ENCODE measurements around the gene SAA2.
"Not testable (repeated sequence)": the region's sequence is repeated elsewhere in the genome, so short reads cannot be mapped to it uniquely, and the experiment has no call there.

The SAA2 gene

GRCh38 chr11:18247191-18247581 is 1.3 kb downstream of the SAA2 start:
- not testable (repeated sequence) for DNase-seq (ENCODE audit: low read depth)

GRCh38 chr11:18246379-18247190 is 1.9 kb downstream of the SAA2 start:
- DNase-seq (ENCODE audit: low read depth) = not testable (repeated sequence)

GRCh38 chr11:18245396-18245795 is 3.1 kb downstream of the SAA2 start:
- peak; percentile 3 for DNase-seq (ENCODE audit: low read depth)

DNA sequence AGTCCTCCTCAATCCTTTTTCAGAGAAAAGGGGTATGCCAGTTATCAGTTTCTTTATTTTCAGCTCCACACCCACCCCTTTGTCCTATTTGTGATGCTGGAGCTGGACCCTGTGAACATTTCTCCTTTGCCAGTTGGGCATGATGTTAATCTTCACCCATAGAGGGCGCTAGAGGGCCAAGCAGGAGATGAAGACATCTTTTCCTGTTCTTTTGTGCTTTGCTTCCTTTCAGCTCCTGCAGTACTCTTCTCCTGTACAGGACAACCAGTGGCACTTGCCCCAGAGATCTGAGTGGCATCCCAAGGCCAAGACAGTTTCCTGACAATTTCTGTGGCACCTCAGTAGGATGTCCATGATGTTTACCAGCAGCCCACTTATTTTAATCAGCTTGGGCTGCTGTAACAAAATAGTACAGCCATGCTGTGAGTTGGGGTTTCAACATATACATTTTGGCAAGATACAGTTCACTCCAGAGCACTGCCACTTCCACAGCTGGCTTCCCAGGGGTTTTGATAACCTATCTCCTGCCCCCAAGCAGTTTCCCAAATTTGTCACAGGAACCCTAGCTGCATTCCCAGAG is 4.6 kb downstream of the SAA2 start:
- peak; percentile 27 for DNase-seq (ENCODE audit: low read depth)

GRCh38 chr11:18239655-18240054 is 8.8 kb downstream of the SAA2 start:
- no peak for DNase-seq (ENCODE audit: low read depth)

DNA sequence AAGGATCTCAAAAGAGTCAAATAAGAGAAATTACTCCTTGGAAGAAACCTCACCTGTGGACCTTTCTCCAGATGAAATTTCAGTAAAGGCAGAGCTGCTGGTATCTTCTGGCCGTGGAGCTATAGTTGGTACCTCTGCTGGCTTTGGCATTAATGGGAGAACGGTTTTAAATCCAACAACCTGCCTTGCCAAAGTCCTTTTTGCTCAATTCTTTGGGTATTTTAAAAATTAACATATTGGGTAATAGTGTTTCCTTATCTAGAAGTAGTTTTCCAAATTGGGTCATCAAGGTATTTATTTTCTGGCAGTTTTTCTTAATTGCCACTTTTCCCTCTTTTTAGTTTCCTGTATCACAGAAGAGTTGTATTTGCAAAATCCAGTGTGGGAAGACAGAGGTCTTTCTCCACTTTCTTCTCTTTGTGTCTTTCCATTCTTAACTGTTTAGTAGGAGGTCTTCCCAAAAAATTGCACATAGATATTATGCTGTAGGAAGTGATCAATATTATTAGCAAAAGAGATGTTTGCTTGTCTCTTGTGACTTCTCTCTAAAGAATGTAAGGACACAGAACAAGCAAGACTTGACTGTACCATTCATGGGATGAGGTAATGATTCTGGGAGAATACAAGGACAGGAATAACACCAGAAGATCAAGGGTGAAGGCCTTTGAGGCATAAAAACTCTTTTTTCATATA is 11.7 kb downstream of the SAA2 start, which contains the start of gene SAA4:
Gene SAA4 (minus strand): TSS at position 139 of the 693 bp plus-strand sequence. CDS start 876 bp downstream, outside the sequence.
- DNase-seq (ENCODE audit: low read depth) = no peak

DNA sequence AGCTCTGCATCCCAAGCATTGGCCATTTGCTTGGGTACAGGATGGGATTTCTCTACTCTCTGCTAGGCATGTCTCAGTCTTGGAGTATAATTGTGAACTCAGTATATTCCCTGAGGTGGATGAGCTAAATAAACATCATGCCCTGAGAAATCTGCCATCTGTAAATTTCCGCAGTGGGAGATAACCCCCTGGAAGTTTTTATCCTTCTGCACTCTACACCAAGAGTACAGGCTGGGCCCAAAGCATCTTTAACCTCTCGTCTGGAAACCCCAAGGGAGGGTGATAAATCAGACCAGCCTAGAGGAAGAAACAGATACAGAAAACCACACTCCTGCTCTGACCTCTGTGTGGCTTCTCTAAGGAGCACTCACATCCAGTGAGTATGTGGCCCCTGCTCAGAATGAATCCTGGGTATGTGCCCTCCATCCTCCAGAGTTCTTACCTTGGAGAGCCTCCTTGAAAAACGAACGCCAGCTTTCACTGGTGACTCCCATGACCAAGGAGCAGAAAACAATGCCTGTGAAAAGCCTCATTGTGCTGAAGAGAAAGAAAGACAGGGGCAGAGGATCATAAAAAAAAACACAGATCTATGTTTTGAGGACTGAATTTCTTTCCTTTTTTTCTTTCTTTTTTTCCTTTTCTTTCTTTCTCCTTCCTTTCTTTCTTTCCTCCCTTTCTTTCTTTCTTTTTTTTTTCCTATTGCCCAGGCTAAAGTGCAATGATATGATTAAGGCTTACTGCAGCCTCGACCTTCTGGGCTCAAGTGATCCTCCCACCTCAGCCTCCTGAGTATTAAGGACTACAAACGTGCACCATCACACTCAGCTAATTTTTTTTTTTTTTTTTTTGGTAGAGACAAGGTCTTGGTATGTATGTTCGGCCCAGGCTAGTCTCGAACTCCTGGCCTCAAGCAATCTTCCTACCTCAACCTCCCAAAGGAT is 12.8 kb downstream of the SAA2 start:
- no peak for DNase-seq (ENCODE audit: low read depth)

DNA sequence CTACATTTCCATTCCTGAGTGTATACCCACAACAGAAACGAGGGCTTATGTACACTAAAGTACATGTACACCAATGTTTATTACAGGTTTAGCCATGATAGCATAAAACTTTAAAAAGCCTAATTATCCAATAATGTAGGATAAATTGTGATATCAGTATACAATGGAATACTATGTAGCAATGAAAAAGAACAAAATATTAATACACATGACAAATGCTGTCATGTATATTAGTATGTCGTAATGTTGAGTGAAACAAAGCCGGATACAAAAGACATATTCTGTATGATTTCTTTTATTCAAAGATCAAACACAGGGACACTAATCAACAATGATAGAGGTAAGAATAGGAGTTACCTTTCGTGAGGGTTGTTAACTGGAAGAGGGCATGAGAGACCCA is 14.6 kb downstream of the SAA2 start:
- DNase-seq (ENCODE audit: low read depth) = no peak

DNA sequence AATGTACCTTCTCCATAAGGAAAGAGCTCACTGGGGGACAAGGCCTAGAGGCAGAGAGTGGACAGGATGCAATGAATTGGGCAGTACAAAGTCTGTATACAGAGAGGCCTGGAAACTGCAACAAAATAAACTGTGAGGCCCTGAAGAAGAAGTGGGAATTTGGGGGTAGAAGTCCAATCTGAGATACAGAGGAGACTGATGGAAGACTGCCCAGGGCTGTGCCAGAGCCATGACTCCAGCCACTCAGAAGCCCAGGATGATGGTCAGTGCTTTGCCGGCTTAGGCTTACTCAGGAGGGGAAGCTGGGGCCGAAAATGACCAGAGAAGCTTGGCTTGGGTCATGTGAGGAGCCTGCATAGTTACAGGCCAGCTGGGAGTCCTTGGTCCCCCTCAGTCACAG is 17.6 kb downstream of the SAA2 start:
- DNase-seq (ENCODE audit: low read depth) = no peak

DNA sequence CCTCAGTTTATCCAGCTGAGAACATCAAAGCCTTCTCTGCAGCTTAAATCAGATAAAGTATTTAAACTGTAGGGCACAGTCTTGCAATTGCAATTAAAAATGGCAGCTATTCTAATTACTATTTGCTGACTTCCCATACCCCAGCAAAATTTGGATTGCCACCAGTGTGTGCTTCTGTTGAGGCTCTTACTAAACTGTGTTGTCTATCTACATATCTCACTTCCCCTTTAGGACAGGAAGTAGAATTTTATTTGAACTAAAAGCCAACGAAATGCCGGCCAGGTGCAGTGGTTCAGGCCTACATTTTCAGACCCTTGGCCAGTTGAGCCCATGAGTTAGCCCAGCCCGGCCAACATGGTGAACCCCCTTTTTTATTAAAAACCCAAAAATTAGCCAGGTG is 19.0 kb downstream of the SAA2 start:
- no peak for DNase-seq (ENCODE audit: low read depth)

DNA sequence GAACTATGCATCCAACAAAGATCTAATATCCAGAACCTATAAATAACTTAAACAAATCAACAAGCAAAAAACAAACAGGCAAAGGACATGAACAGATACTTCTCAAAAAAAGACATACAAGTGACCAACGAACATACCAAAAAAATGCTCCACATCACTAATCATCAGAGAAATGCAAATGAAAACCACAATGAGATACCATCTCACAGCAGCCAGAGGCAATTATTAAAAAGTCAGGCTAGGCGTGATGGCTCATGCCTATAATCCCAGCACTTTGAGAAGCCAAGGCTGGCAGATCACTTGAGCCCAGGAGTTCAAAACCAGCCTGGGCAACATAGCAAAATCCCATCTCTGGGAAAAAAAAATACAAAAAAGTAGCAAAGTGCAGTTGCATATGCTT is 22.6 kb downstream of the SAA2 start:
- DNase-seq (ENCODE audit: low read depth) = no peak

DNA sequence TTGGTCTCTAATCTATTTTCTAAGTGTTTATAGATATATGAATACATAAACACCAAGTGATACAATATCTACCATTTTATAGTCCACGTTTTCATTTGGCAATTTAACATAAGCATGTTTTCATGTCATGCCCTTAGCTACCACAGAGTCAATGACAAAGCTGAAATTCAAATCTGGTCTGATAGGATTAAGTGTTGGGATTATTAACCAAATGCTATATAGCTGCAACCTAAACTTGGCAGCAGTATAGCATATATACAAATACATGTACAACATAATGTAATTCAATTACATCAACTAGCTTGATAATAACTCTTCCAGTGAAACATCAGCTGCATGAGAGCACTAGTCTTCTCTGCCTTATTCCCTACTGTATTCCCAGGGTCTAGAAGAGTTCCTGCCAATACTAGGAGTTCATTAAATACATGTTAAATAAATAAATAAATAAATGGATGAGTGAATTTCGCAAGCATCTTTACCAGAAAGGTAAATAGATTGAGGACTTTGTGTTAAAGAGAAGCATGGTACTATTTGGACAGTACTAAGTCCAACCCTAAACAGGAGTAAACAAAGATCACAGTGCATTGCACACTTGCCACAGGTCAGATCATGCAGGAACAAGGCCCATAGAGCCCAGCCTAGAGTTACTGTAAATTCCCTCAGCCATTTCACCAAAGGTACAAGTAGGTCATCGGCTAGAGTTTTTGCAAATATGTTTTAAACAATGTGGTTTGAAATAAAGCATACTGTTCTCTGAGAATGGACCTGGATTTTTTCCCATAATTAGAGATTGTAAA is 24.7 kb downstream of the SAA2 start:
- DNase-seq (ENCODE audit: low read depth) = no peak

GRCh38 chr11:18222814-18223421 is 25.6 kb downstream of the SAA2 start:
- DNase-seq (ENCODE audit: low read depth) = no peak

DNA sequence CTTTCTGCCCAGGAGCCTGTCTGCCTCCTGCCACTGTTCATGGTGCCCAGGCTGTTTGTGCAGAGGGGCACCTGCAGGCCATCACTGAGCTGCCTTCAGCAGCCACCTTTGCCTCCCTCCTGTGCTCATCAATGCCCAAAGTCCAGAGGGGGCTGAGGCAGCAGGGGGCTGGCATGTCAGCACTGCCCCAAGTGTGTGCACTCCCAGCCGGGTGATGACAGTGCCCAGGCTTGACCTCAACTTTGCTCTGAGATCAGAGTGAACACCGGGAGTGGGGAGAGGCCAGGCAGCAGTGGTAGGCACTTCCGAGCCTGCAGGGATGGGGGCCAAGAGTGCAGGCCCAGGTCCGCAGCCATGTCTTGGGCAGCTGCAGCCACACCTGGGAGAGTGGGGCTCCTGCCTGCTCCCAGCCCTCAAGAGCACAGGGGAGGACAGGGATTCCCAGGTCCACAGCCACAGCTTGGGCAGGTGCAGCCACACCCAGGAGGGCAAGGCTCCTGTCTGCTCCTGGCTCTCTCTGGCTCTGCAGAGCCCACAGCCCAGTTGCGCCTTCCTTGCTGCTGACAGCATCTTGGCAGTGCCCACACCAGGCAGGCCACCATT is 27.1 kb downstream of the SAA2 start:
- DNase-seq (ENCODE audit: low read depth) = no peak

DNA sequence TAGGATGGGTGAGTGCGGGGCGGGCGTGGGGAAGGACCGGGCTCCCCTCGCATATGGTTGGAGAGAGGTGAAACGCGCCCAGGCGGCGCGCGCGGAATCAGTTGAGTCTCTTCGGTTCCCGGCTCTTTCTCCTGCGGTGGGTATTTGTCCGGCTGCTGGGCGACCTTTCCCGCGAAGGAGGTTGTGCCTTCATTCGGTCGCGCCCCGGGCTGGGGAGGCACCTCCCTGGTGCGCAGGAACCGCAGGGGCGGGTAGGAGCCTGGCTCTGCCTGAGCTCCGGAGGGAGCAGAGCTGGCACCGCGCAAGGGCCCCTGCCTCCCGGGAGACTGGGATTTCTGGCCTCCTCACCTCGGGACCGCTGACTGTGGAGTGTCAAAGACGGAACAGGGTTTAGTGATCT is 39.4 kb downstream of the SAA2 start:
- no peak for DNase-seq (ENCODE audit: low read depth)

DNA sequence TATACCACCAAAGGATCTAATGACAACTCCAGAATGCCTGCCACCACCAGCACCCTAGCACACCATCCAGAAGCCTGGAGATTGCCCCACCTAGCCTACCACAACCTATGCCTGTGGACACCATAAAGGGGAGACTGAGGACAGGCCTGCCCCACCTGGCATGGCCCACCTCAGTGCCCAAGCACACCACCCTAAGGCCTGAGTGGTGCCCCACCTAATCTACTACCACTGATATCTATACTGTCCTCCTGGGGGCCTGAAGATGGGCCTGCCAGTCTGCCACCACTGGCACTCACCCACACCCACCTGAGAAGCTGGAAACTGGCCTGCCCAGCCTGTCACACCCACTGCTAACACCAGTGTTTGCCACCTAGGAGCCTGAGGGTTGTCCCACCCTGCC is 43.7 kb downstream of the SAA2 start:
- no peak for DNase-seq (ENCODE audit: low read depth)

GRCh38 chr11:18204220-18204619 is 44.2 kb downstream of the SAA2 start:
- no peak for DNase-seq (ENCODE audit: low read depth)

GRCh38 chr11:18203723-18204122 is 44.7 kb downstream of the SAA2 start:
- peak; percentile 0 for DNase-seq (ENCODE audit: low read depth)

GRCh38 chr11:18197738-18198137 is 50.7 kb downstream of the SAA2 start:
- not testable (repeated sequence) for DNase-seq (ENCODE audit: low read depth)

DNA sequence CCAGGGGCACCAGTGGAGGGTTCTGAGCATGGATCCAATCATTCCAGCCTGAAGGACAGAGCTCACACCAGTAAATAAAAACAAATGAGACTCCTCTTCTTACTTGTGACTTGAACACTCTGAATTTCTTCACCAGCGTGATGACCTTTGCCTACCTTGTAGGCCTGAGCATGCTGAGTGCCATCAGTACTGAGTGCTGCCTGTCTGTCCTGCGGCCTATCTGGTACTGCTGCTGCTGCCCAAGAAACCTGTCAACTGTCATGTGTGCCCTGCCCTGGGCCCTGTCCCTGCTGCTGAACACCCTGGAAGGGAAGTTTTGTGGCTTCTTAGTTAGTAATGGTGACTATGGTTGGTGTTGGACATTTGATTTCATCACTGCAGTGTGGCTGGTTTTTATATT is 51.9 kb downstream of the SAA2 start:
- DNase-seq (ENCODE audit: low read depth) = no peak
